AG10803 (cell line): ENCODE data around the gene LPP.

Experiments used
- DNase-seq: peaks from one replicate; pipeline ENCODE4 v3.0.0; 2010; ENCODE audit warnings: low read depth
- H3K4me3 ChIP-seq: 2 replicates; pipeline ENCODE4 v1.5.1; 2011; ENCODE audit warnings: mild to moderate bottlenecking, low read length, control low read depth
- TF ChIP-seq, protein P1 (sequence below): conservative IDR thresholded peaks from 2 replicates; pipeline ENCODE4 v1.5.1; 2011; ENCODE audit warnings: mild to moderate bottlenecking, low read length, control low read depth, inconsistent platforms

The LPP gene

DNA sequence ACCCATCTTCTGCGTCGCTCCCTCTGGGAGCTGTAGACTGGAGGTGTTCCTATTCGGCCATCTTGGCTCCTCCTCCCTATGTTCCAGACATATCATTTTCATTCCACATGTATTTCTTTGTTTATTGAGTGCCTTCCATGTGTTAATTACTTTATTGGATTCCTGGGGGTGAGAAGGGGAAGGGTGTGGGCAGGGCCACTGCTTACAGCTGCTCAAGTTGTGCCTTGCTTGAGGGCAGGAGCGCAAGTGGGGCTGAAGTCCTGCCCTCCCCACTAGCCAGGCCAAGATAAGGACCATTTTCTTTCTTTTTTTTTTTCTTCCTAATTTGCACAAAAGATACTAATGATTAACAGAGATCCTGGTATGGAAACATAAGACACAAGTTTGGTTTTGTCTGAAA lies 224.8 kb downstream of the LPP start:
- H3K4me3 ChIP-seq = no peak overlapping the region
- TF ChIP-seq, protein P1, sequence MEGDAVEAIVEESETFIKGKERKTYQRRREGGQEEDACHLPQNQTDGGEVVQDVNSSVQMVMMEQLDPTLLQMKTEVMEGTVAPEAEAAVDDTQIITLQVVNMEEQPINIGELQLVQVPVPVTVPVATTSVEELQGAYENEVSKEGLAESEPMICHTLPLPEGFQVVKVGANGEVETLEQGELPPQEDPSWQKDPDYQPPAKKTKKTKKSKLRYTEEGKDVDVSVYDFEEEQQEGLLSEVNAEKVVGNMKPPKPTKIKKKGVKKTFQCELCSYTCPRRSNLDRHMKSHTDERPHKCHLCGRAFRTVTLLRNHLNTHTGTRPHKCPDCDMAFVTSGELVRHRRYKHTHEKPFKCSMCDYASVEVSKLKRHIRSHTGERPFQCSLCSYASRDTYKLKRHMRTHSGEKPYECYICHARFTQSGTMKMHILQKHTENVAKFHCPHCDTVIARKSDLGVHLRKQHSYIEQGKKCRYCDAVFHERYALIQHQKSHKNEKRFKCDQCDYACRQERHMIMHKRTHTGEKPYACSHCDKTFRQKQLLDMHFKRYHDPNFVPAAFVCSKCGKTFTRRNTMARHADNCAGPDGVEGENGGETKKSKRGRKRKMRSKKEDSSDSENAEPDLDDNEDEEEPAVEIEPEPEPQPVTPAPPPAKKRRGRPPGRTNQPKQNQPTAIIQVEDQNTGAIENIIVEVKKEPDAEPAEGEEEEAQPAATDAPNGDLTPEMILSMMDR = no peak
- no peak for DNase-seq

DNA sequence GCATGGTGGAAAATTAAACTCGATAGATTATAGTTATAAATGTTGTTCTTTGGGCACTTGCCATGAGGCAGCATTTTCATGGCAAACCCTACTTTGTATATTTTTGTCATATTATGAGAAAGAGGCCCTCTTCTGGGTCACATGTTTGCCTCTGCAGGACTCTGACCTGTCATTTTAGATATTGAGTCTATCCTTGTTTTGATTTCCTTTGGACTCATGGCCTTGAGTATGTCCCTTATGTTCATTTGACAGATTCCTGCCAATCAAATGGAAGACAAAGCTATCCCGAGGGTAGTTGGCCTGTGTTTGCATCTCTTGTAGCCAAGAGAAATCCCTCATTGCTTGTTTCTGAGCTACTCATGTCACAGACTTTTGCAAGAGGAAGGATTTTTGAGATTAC lies 226.3 kb downstream of the LPP start:
- no peak for DNase-seq
- no peak overlapping the region for H3K4me3 ChIP-seq
- TF ChIP-seq, protein P1 = no peak

DNA sequence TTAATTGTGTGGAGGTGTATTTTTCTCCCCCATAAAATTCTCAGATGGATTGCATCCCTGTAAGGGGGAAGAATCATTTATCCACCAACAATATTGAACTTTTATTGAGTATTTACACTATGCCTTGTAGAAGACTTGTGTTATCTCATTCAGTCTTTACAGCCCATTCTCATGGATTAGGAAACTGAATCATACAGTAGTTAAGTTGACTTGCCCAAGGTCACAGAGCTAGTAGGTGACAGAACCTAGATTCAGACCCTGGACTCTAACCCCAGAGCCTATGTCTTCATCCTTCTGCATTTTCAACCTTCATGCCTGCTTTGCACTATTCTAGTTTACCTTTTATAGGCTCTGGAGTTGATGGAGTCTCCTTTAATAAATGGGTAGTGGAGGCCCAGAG lies 226.8 kb downstream of the LPP start:
- no peak for DNase-seq
- TF ChIP-seq, protein P1 = no peak
- H3K4me3 ChIP-seq = no peak overlapping the region

DNA sequence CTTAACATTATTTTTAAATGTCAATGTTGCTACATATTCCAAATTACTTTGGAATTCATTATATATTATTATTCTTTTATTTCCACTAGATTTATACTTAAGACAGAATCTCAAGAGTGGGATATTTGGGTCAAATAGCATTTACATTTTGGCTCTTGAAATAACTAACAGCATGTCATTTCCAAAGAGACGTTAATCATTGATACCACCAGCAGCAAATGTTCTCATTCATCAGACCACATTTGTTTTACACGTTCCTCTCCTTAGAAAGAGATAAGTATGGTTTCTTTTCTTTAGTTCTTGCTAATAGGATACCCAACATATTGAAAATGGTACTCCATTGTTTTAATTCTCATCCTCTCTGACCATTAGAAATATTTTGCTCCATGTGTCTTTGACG lies 229.8 kb downstream of the LPP start:
- DNase-seq = no peak
- H3K4me3 ChIP-seq = no peak overlapping the region
- TF ChIP-seq, protein P1 = no peak

GRCh38 chr3:188385295-188385694 lies 231.3 kb downstream of the LPP start:
- H3K4me3 ChIP-seq = no peak overlapping the region
- DNase-seq = no peak
- TF ChIP-seq, protein P1 = no peak

- H3K4me3 ChIP-seq = no peak overlapping the region
- TF ChIP-seq, protein P1 = no peak
- DNase-seq = no peak
These were observed 235.9 kb downstream of the LPP start for GRCh38 chr3:188389711-188390342.

DNA sequence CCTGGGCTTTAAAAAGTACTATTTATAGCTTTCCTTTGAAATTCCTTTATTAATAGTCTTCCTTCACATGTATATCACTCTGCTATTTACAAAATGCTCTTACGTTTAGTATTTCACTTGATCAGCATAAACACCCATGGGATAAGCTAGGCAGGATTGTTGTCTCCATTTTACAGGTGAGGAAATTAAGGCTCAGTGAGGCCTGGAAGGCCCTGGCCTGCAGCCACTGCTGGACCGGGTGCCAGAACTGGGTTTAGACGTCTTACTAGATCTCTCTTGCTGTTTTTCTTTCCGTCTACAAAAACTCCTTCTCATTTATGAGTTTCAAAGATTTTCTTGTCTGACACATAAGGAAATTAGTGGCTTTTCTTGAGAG lies 236.4 kb downstream of the LPP start:
- DNase-seq = no peak
- TF ChIP-seq, protein P1 = no peak
- H3K4me3 ChIP-seq = no peak overlapping the region
